Mesenchymal stem cell (in vitro differentiated cells and primary cell): ENCODE data around the gene ARHGAP32.
A peak's percentile ranks its signal among the peaks of the same experiment; 100 is the strongest.

ENCODE experiments used
- DNase-seq: peaks from one replicate; pipeline ENCODE4 v3.0.0-alpha.2; 2013
- H2AFZ ChIP-seq: one replicate; pipeline ENCODE4 v1.6.1; 2013; ENCODE audit warnings: low read depth, mild to moderate bottlenecking, control low read depth, inconsistent platforms, low read length, moderate library complexity
- H2AK5ac ChIP-seq: 2 replicates; pipeline ENCODE4 v1.6.1; 2013; ENCODE audit warnings: low read length, moderate library complexity, mild to moderate bottlenecking, inconsistent platforms; ENCODE audit not compliant: severe bottlenecking
- H2BK120ac ChIP-seq: one replicate; pipeline ENCODE4 v1.6.1; 2013; ENCODE audit warnings: low read depth, mild to moderate bottlenecking, inconsistent platforms, low read length, moderate library complexity
- H2BK12ac ChIP-seq, 2 experiments: one replicate each; pipeline ENCODE4 v1.6.1; 2013; ENCODE audit warnings: inconsistent platforms in 2 of 2, low read length in 2 of 2, mild to moderate bottlenecking in 2 of 2, moderate library complexity in 2 of 2, control low read depth in 1 of 2
- H2BK15ac ChIP-seq: one replicate; pipeline ENCODE4 v1.6.1; 2013; ENCODE audit warnings: mild to moderate bottlenecking, low read depth, inconsistent platforms; ENCODE audit not compliant: poor library complexity, severe bottlenecking
- H2BK5ac ChIP-seq: 2 replicates; pipeline ENCODE4 v1.6.1; 2013; ENCODE audit warnings: low read depth, mild to moderate bottlenecking, low read length, control low read depth, inconsistent platforms; ENCODE audit not compliant: poor library complexity, severe bottlenecking
- H3K14ac ChIP-seq, 2 experiments: one replicate each; pipeline ENCODE4 v1.6.1; 2013; ENCODE audit warnings: inconsistent platforms in 2 of 2, low read length in 2 of 2, control low read depth in 1 of 2, mild to moderate bottlenecking in 1 of 2, moderate library complexity in 1 of 2
- H3K18ac ChIP-seq, 2 experiments: one replicate each; pipeline ENCODE4 v1.6.1; 2013; ENCODE audit warnings: inconsistent platforms in 2 of 2, low read length in 2 of 2, control low read depth in 1 of 2, low read depth in 1 of 2, mild to moderate bottlenecking in 1 of 2
- H3K23ac ChIP-seq, 2 experiments: one replicate each; pipeline ENCODE4 v1.6.1; 2013; ENCODE audit warnings: inconsistent platforms in 2 of 2, low read length in 2 of 2, mild to moderate bottlenecking in 2 of 2, moderate library complexity in 2 of 2, control low read depth in 1 of 2
- H3K27ac ChIP-seq: 2 replicates; pipeline ENCODE4 v1.5.1; 2013; ENCODE audit warnings: mild to moderate bottlenecking, moderate library complexity, low read length, control low read depth, inconsistent platforms; ENCODE audit not compliant: poor library complexity, severe bottlenecking
- H3K27me3 ChIP-seq, 2 experiments: 2 replicates each; pipeline versions ENCODE4 v1.6.1 to v1.7.0; 2013; ENCODE audit warnings: low read length in 2 of 2, mild to moderate bottlenecking in 2 of 2, moderate library complexity in 2 of 2, control low read depth in 1 of 2, inconsistent platforms in 1 of 2; ENCODE audit not compliant: control insufficient read depth in 1 of 2, insufficient read depth in 1 of 2
- H3K36me3 ChIP-seq, 2 experiments: 2 replicates each; pipeline versions ENCODE4 v1.6.1 to v1.7.0; 2013; ENCODE audit warnings: low read length in 2 of 2, control low read depth in 1 of 2, inconsistent platforms in 1 of 2, low read depth in 1 of 2, mild to moderate bottlenecking in 1 of 2; ENCODE audit not compliant: insufficient read depth in 2 of 2, control insufficient read depth in 1 of 2
- H3K4ac ChIP-seq, 2 experiments: one replicate each; pipeline ENCODE4 v1.6.1; 2013; ENCODE audit warnings: inconsistent platforms in 2 of 2, low read length in 2 of 2, mild to moderate bottlenecking in 2 of 2, moderate library complexity in 2 of 2, control low read depth in 1 of 2, low read depth in 1 of 2
- H3K4me1 ChIP-seq: 2 replicates; pipeline ENCODE4 v1.6.1; 2013; ENCODE audit warnings: low read depth, low read length, control low read depth; ENCODE audit not compliant: control insufficient read depth, insufficient read depth
- H3K4me2 ChIP-seq: 2 replicates; pipeline ENCODE4 v1.6.1; 2013; ENCODE audit warnings: low read length, mild to moderate bottlenecking, inconsistent platforms; ENCODE audit not compliant: poor library complexity, severe bottlenecking
- H3K4me3 ChIP-seq, 2 experiments: 2 replicates each; pipeline versions ENCODE4 v1.5.1 to v1.7.0; 2013; ENCODE audit warnings: low read length in 2 of 2, mild to moderate bottlenecking in 2 of 2, control low read depth in 1 of 2, low read depth in 1 of 2; ENCODE audit not compliant: insufficient read depth in 1 of 2
- H3K79me1 ChIP-seq: replicated peaks from 2 replicates; pipeline ENCODE4 v1.6.1; 2013; ENCODE audit warnings: mild to moderate bottlenecking, control low read depth, low read length, inconsistent platforms; ENCODE audit not compliant: poor library complexity, severe bottlenecking
- H3K9ac ChIP-seq: 2 replicates; pipeline ENCODE4 v1.7.0; 2013; ENCODE audit warnings: mild to moderate bottlenecking, low read length, moderate library complexity
- H3K9me3 ChIP-seq: 2 replicates; pipeline ENCODE4 v1.7.0; 2013; ENCODE audit warnings: mild to moderate bottlenecking, low read length; ENCODE audit not compliant: control insufficient read depth
- H4K8ac ChIP-seq: one replicate; pipeline ENCODE4 v1.6.1; 2013; ENCODE audit warnings: inconsistent platforms, mild to moderate bottlenecking, low read length, moderate library complexity
- H4K91ac ChIP-seq: one replicate; pipeline ENCODE4 v1.6.1; 2013; ENCODE audit warnings: mild to moderate bottlenecking, low read length, inconsistent platforms
- WGBS: methylation state at CpG from one replicate; pipeline ENCODE4 v1.1.7; 2013; ENCODE audit warnings: mixed read lengths; 5-methylcytosine and 5-hydroxymethylcytosine counted together

The ARHGAP32 gene

GRCh38 chr11:128926000-128926399 lies 266.1 kb downstream of the ARHGAP32 start:
- no peak overlapping the region for H3K4me3 ChIP-seq
- H3K27me3 ChIP-seq: peaks cover 52 to 75% of the 10 kb centered on the region in 2 experiments
- H3K4ac ChIP-seq: no peak overlapping the region
- H3K14ac ChIP-seq: no peak overlapping the region
- H2BK15ac ChIP-seq: no peak overlapping the region
- no peak for DNase-seq
- H2AK5ac ChIP-seq: no peak overlapping the region
- no peak overlapping the region for H3K9ac ChIP-seq
- no peak overlapping the region for H2AFZ ChIP-seq
- no peak overlapping the region for H3K4me2 ChIP-seq
- H3K18ac ChIP-seq: no peak overlapping the region
- no peak overlapping the region for H3K23ac ChIP-seq
- no peak overlapping the region for H4K91ac ChIP-seq
- no peaks in the 10 kb centered on the region for H3K79me1 ChIP-seq
- no peak overlapping the region for H2BK12ac ChIP-seq
- no peaks in the 10 kb centered on the region for H3K36me3 ChIP-seq
- no peak overlapping the region for H2BK120ac ChIP-seq
- no peak overlapping the region for H2BK5ac ChIP-seq
- H3K9me3 ChIP-seq: no peaks in the 10 kb centered on the region
- WGBS: 90% methylated on average over 1 of the region's 3 CpGs
- H3K4me1 ChIP-seq: peaks cover 4% of the 10 kb centered on the region
- no peak overlapping the region for H4K8ac ChIP-seq
- H3K27ac ChIP-seq: no peak overlapping the region

- H3K4ac ChIP-seq: no peak overlapping the region
- no peak overlapping the region for H2BK5ac ChIP-seq
- H3K9ac ChIP-seq: no peak overlapping the region
- H2AK5ac ChIP-seq: no peak overlapping the region
- no peak overlapping the region for H4K91ac ChIP-seq
- no peak overlapping the region for H3K27ac ChIP-seq
- H3K23ac ChIP-seq: no peak overlapping the region
- no peak overlapping the region for H2AFZ ChIP-seq
- peaks cover 4% of the 10 kb centered on the region for H3K4me1 ChIP-seq
- H2BK15ac ChIP-seq: no peak overlapping the region
- H3K9me3 ChIP-seq: no peaks in the 10 kb centered on the region
- H3K79me1 ChIP-seq: no peaks in the 10 kb centered on the region
- no peak overlapping the region for H3K18ac ChIP-seq
- no peak overlapping the region for H4K8ac ChIP-seq
- H2BK12ac ChIP-seq: no peak overlapping the region
- peaks cover 60 to 80% of the 10 kb centered on the region in 2 experiments for H3K27me3 ChIP-seq
- H2BK120ac ChIP-seq: no peak overlapping the region
- no peaks in the 10 kb centered on the region for H3K36me3 ChIP-seq
- 54% methylated on average over 2 of the region's 2 CpGs for WGBS
- H3K4me2 ChIP-seq: no peak overlapping the region
- H3K4me3 ChIP-seq: no peak overlapping the region
- DNase-seq: no peak
- H3K14ac ChIP-seq: peak overlapping the region in 1 of 2 experiments; percentile 58
Observed at GRCh38 chr11:128925250-128925600, 266.9 kb downstream of the ARHGAP32 start.

GRCh38 chr11:128924510-128925249 lies 267.4 kb downstream of the ARHGAP32 start:
- peaks cover 3% of the 10 kb centered on the region for H3K4me1 ChIP-seq
- no peak overlapping the region for H3K4ac ChIP-seq
- H3K27ac ChIP-seq: no peak overlapping the region
- no peak overlapping the region for H3K4me2 ChIP-seq
- no peaks in the 10 kb centered on the region for H3K9me3 ChIP-seq
- no peak overlapping the region for H4K91ac ChIP-seq
- H4K8ac ChIP-seq: no peak overlapping the region
- H3K79me1 ChIP-seq: no peaks in the 10 kb centered on the region
- no peak overlapping the region for H3K18ac ChIP-seq
- peaks cover 65 to 81% of the 10 kb centered on the region in 2 experiments for H3K27me3 ChIP-seq
- no peak overlapping the region for H2BK120ac ChIP-seq
- no peak overlapping the region for H3K9ac ChIP-seq
- H3K23ac ChIP-seq: no peak overlapping the region
- H2AK5ac ChIP-seq: no peak overlapping the region
- H3K4me3 ChIP-seq: no peak overlapping the region
- H3K14ac ChIP-seq: peak overlapping the region in 1 of 2 experiments; percentile 58
- H2AFZ ChIP-seq: no peak overlapping the region
- H3K36me3 ChIP-seq: no peaks in the 10 kb centered on the region
- no peak for DNase-seq
- no peak overlapping the region for H2BK15ac ChIP-seq
- no peak overlapping the region for H2BK5ac ChIP-seq
- no peak overlapping the region for H2BK12ac ChIP-seq
- 69% methylated on average over 16 of the region's 16 CpGs for WGBS

GRCh38 chr11:128924104-128924503 lies 268.0 kb downstream of the ARHGAP32 start:
- no peak overlapping the region for H3K4ac ChIP-seq
- H3K4me3 ChIP-seq: no peak overlapping the region
- H3K36me3 ChIP-seq: no peaks in the 10 kb centered on the region
- no peaks in the 10 kb centered on the region for H3K9me3 ChIP-seq
- H2BK120ac ChIP-seq: no peak overlapping the region
- H3K9ac ChIP-seq: no peak overlapping the region
- peaks cover 70 to 80% of the 10 kb centered on the region in 2 experiments for H3K27me3 ChIP-seq
- no peak overlapping the region for H3K18ac ChIP-seq
- DNase-seq: no peak
- H2BK5ac ChIP-seq: no peak overlapping the region
- H2BK12ac ChIP-seq: no peak overlapping the region
- no peaks in the 10 kb centered on the region for H3K79me1 ChIP-seq
- H3K4me2 ChIP-seq: no peak overlapping the region
- WGBS: 72% methylated on average over 3 of the region's 7 CpGs
- no peak overlapping the region for H3K14ac ChIP-seq
- no peak overlapping the region for H2BK15ac ChIP-seq
- H3K27ac ChIP-seq: no peak overlapping the region
- peaks cover 3% of the 10 kb centered on the region for H3K4me1 ChIP-seq
- H2AK5ac ChIP-seq: no peak overlapping the region
- H4K8ac ChIP-seq: no peak overlapping the region
- no peak overlapping the region for H3K23ac ChIP-seq
- no peak overlapping the region for H2AFZ ChIP-seq
- H4K91ac ChIP-seq: no peak overlapping the region
